ENCODE data around the gene OOSP4A.
"Not testable (repeated sequence)": the region's sequence is repeated elsewhere in the genome, so short reads cannot be mapped to it uniquely, and the experiment has no call there.

OOSP4A gene

GRCh38 chr11:59968395-59968783, 4.6 kb downstream of the OOSP4A start:
- H3K4me1 ChIP-seq (ENCODE audit: control insufficient read depth, insufficient read depth, low read length), result no peaks in the 10 kb centered on the region
- H3K9me3 ChIP-seq (ENCODE audit: control insufficient read depth, low read length), result no peaks in the 10 kb centered on the region
- H3K27me3 ChIP-seq (ENCODE audit: control insufficient read depth, insufficient read depth, low read length, poor library complexity, severe bottlenecking), result no peaks in the 10 kb centered on the region
- H3K4me3 ChIP-seq (ENCODE audit: insufficient read depth, low read depth, low read length), result no peak overlapping the region
- no peaks in the 10 kb centered on the region for H3K36me3 ChIP-seq (ENCODE audit: control insufficient read depth, insufficient read depth, low read length)
- no peak overlapping the region for H3K27ac ChIP-seq (ENCODE audit: insufficient read depth, low read depth, low read length, poor library complexity, severe bottlenecking)
- WGBS, 2 experiments, result 96 to 100% methylated on average over 1 of the region's 1 CpG

DNA sequence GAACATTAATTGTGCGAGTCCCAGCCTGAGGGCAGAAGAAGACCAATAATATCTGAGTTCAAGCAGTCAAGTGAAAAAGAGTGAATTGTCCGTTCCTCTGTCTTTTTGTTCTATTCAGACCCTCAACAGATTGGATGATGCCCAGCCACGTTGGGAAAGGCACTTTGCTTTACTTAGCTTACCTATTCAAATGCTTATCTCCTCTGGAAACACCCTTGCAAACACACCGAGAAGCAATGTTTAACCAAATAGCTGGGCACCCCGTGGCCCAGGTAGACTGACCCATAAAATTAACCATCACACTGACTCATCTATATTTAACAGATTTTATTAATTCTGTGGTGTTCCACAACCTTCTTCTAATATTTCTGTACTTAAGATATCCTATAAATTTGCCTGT, 9.3 kb downstream of the OOSP4A start:
- 62 to 66% methylated on average over 5 of the region's 5 CpGs for WGBS, 2 experiments
- H3K4me1 ChIP-seq (ENCODE audit: control insufficient read depth, insufficient read depth, low read length), result no peaks in the 10 kb centered on the region
- no peaks in the 10 kb centered on the region for H3K36me3 ChIP-seq (ENCODE audit: control insufficient read depth, insufficient read depth, low read length)
- no peaks in the 10 kb centered on the region for H3K27me3 ChIP-seq (ENCODE audit: control insufficient read depth, insufficient read depth, low read length, poor library complexity, severe bottlenecking)
- no peak overlapping the region for H3K27ac ChIP-seq (ENCODE audit: insufficient read depth, low read depth, low read length, poor library complexity, severe bottlenecking)
- no peak overlapping the region for H3K4me3 ChIP-seq (ENCODE audit: insufficient read depth, low read depth, low read length)
- no peaks in the 10 kb centered on the region for H3K9me3 ChIP-seq (ENCODE audit: control insufficient read depth, low read length)

DNA sequence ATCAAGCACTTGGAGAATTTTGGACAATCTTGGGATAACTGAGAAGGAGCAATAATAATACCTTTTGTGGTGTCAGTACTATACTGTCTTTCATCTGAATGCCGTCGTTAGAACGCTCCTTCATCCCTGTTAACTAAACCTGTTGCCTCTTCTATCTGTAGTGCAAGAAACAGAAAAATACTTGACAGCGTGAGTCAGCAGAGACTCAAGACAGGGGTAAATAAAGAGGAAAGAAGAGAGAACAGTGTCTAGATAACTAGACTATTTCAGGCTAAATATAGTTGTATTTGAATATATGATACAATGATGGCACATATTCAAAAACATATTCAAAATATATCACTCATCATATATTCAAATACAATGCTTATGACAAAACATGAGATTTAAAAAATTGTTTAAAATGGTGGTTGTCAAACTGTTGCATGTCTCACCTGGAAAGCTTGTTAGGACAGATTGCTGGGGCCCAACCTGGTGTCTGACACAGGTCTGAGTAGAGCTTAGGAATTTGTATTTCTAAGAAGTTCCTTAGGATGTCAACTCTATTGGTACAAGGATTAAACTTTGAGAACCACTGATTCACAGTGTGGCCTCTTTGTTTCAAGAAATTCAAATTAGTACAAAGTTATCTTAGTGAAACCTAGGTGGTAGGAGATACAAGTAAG, 17.4 kb downstream of the OOSP4A start:
- H3K36me3 ChIP-seq (ENCODE audit: control insufficient read depth, insufficient read depth, low read length), result no peaks in the 10 kb centered on the region
- no peak overlapping the region for H3K4me3 ChIP-seq (ENCODE audit: insufficient read depth, low read depth, low read length)
- 90 to 98% methylated on average over 4 of the region's 4 CpGs for WGBS, 2 experiments
- no peaks in the 10 kb centered on the region for H3K9me3 ChIP-seq (ENCODE audit: control insufficient read depth, low read length)
- no peaks in the 10 kb centered on the region for H3K4me1 ChIP-seq (ENCODE audit: control insufficient read depth, insufficient read depth, low read length)
- H3K27me3 ChIP-seq (ENCODE audit: control insufficient read depth, insufficient read depth, low read length, poor library complexity, severe bottlenecking), result no peaks in the 10 kb centered on the region
- H3K27ac ChIP-seq (ENCODE audit: insufficient read depth, low read depth, low read length, poor library complexity, severe bottlenecking), result no peak overlapping the region

DNA sequence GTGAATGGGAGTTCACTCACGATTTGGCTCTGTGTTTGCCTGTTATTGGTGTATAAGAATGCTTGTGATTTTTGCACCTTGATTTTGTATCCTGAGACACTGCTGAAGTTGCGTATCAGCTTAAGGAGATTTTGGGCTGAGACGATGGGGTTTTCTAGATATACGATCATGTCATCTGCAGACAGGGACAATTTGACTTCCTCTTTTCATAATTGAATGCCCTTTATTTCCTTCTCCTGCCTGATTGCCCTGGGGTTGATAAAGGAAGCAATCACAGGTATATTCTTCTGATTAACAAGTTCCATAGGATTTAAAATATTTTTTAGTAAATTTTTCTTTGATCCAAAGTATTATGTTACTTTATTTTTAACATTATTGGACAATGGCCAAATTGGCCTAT, 18.2 kb downstream of the OOSP4A start:
- H3K9me3 ChIP-seq (ENCODE audit: control insufficient read depth, low read length); H3K4me3 ChIP-seq (ENCODE audit: insufficient read depth, low read depth, low read length); H3K27me3 ChIP-seq (ENCODE audit: control insufficient read depth, insufficient read depth, low read length, poor library complexity, severe bottlenecking); H3K36me3 ChIP-seq (ENCODE audit: control insufficient read depth, insufficient read depth, low read length); H3K4me1 ChIP-seq (ENCODE audit: control insufficient read depth, insufficient read depth, low read length); H3K27ac ChIP-seq (ENCODE audit: insufficient read depth, low read depth, low read length, poor library complexity, severe bottlenecking): not testable (repeated sequence)
- 86 to 91% methylated on average over 4 of the region's 4 CpGs for WGBS, 2 experiments

- H3K9me3 ChIP-seq (ENCODE audit: control insufficient read depth, low read length), result no peaks in the 10 kb centered on the region
- 91 to 100% methylated on average over 1 of the region's 1 CpG for WGBS, 2 experiments
These were observed 19.4 kb downstream of the OOSP4A start for GRCh38 chr11:59983212-59983611.

GRCh38 chr11:59984368-59984767, 20.5 kb downstream of the OOSP4A start:
- Histone ChIP-seq H3K36me3 (ENCODE audit: control insufficient read depth, insufficient read depth, low read length) (no peaks in the 10 kb centered on the region), H3K27me3 (ENCODE audit: control insufficient read depth, insufficient read depth, low read length, poor library complexity, severe bottlenecking) (no peaks in the 10 kb centered on the region), H3K27ac (ENCODE audit: insufficient read depth, low read depth, low read length, poor library complexity, severe bottlenecking) (no peak overlapping the region), H3K4me3 (ENCODE audit: insufficient read depth, low read depth, low read length) (no peak overlapping the region), H3K4me1 (ENCODE audit: control insufficient read depth, insufficient read depth, low read length) (no peaks in the 10 kb centered on the region), H3K9me3 (ENCODE audit: control insufficient read depth, low read length) (no peaks in the 10 kb centered on the region)
- 93 to 97% methylated on average over 3 of the region's 3 CpGs for WGBS, 2 experiments

More at GRCh38 chr11:59983212-59983611, 19.4 kb downstream of the OOSP4A start:
- H3K36me3 ChIP-seq (ENCODE audit: control insufficient read depth, insufficient read depth, low read length), result no peaks in the 10 kb centered on the region
- H3K27ac ChIP-seq (ENCODE audit: insufficient read depth, low read depth, low read length, poor library complexity, severe bottlenecking), result no peak overlapping the region
- H3K4me1 ChIP-seq (ENCODE audit: control insufficient read depth, insufficient read depth, low read length), result no peaks in the 10 kb centered on the region
- H3K27me3 ChIP-seq (ENCODE audit: control insufficient read depth, insufficient read depth, low read length, poor library complexity, severe bottlenecking), result no peaks in the 10 kb centered on the region
- no peak overlapping the region for H3K4me3 ChIP-seq (ENCODE audit: insufficient read depth, low read depth, low read length)

GRCh38 chr11:59990421-59990820, 26.6 kb downstream of the OOSP4A start:
- Histone ChIP-seq H3K4me3 (ENCODE audit: insufficient read depth, low read depth, low read length) (no peak overlapping the region), H3K9me3 (ENCODE audit: control insufficient read depth, low read length) (no peaks in the 10 kb centered on the region), H3K4me1 (ENCODE audit: control insufficient read depth, insufficient read depth, low read length) (no peaks in the 10 kb centered on the region), H3K36me3 (ENCODE audit: control insufficient read depth, insufficient read depth, low read length) (no peaks in the 10 kb centered on the region), H3K27ac (ENCODE audit: insufficient read depth, low read depth, low read length, poor library complexity, severe bottlenecking) (no peak overlapping the region), H3K27me3 (ENCODE audit: control insufficient read depth, insufficient read depth, low read length, poor library complexity, severe bottlenecking) (no peaks in the 10 kb centered on the region)
- 71 to 76% methylated on average over 1 of the region's 1 CpG for WGBS, 2 experiments

DNA sequence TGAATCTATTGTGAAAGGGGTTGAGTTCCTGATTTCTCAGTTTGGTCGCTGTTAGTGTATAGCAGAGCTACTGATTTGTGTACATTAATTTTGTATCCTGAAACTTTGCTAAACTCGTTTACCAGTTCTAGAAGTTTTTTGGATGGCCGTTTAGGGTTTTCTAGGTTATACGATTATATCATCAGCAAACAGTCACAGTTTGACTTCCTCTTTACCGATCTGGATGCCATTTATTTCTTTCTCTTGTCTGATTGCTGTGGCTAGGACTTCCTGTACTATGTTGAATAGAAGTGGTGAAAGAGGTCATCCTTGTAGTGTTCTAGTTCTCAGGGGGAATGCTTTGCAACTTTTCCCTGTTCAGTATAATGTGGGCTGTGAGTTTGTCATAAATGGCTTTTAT, 28.6 kb downstream of the OOSP4A start:
- 95 to 96% methylated on average over 5 of the region's 5 CpGs for WGBS, 2 experiments
- H3K36me3 ChIP-seq (ENCODE audit: control insufficient read depth, insufficient read depth, low read length), result no peaks in the 10 kb centered on the region
- H3K4me1 ChIP-seq (ENCODE audit: control insufficient read depth, insufficient read depth, low read length), result no peaks in the 10 kb centered on the region

DNA sequence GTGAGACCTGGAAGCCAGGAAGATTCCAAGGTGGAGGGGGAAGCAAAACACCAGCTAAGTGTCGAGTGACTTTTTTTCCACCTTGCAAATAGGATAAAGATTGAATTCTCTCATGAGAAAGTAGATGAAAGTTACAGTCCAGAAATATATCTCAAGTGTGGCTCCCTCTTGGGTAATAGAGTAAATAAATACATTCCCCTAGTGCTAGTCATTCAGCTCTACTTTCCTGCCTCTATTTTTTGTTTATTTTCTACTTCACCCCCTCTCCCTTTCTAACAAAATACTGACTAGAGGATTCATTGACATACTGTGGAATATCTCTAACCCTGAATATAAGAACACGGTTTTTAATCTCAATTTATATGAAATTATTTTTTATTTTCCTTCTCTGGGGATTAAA, 34.0 kb downstream of the OOSP4A start:
- Histone ChIP-seq H3K36me3 (ENCODE audit: control insufficient read depth, insufficient read depth, low read length) (no peaks in the 10 kb centered on the region), H3K9me3 (ENCODE audit: control insufficient read depth, low read length) (no peaks in the 10 kb centered on the region), H3K27ac (ENCODE audit: insufficient read depth, low read depth, low read length, poor library complexity, severe bottlenecking) (no peak overlapping the region), H3K27me3 (ENCODE audit: control insufficient read depth, insufficient read depth, low read length, poor library complexity, severe bottlenecking) (no peaks in the 10 kb centered on the region), H3K4me3 (ENCODE audit: insufficient read depth, low read depth, low read length) (no peak overlapping the region), H3K4me1 (ENCODE audit: control insufficient read depth, insufficient read depth, low read length) (no peaks in the 10 kb centered on the region)
- WGBS, 2 experiments, result 89 to 92% methylated on average over 1 of the region's 2 CpGs

More for the DNA sequence above, 28.6 kb downstream of the OOSP4A start:
- Histone ChIP-seq H3K4me3 (ENCODE audit: insufficient read depth, low read depth, low read length) (no peak overlapping the region), H3K9me3 (ENCODE audit: control insufficient read depth, low read length) (no peaks in the 10 kb centered on the region), H3K27me3 (ENCODE audit: control insufficient read depth, insufficient read depth, low read length, poor library complexity, severe bottlenecking) (no peaks in the 10 kb centered on the region), H3K27ac (ENCODE audit: insufficient read depth, low read depth, low read length, poor library complexity, severe bottlenecking) (no peak overlapping the region)

DNA sequence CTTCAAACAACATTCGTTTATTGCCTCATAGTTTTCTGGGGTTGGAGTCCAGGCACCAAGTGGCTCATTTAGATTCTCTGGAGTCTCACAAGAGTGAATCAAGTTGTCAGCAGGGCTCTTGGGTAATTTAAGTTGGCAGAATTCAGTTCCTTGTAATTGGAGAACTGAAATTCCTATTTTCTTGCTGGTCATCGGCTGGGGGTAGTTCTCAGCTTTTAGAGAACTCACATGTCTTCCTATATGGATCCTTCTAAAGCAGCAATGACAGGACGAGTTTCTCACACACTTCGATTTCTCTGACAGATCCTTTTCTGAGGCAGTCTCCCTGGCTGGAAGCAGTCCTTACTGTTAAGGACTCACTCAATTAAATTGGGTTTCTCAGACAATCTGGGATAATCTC, 35.9 kb downstream of the OOSP4A start:
- Histone ChIP-seq H3K27me3 (ENCODE audit: control insufficient read depth, insufficient read depth, low read length, poor library complexity, severe bottlenecking) (no peaks in the 10 kb centered on the region), H3K27ac (ENCODE audit: insufficient read depth, low read depth, low read length, poor library complexity, severe bottlenecking) (peak overlapping the region; percentile 6), H3K9me3 (ENCODE audit: control insufficient read depth, low read length) (no peaks in the 10 kb centered on the region), H3K4me1 (ENCODE audit: control insufficient read depth, insufficient read depth, low read length) (no peaks in the 10 kb centered on the region), H3K36me3 (ENCODE audit: control insufficient read depth, insufficient read depth, low read length) (no peaks in the 10 kb centered on the region), H3K4me3 (ENCODE audit: insufficient read depth, low read depth, low read length) (no peak overlapping the region)
- 83 to 84% methylated on average over 4 of the region's 4 CpGs for WGBS, 2 experiments

DNA sequence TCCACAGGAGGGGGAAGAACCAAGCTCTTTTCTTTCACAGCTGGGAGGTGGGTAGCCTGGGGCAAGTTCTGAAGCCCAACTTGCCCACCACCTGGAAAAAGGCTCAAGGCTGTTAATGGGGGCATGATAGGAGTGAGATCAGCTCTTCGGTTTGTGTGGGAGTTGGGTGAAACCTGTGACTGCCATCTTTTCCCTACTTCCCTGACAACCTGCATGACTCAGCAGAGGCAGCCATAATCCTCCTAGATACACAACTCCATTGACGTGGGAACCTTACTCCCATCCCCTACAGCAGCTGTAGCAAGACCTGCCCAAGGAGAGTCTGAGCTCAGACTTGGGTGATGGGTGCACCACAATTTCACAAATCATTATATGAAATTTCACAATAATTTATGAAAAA, 39.9 kb downstream of the OOSP4A start:
- Histone ChIP-seq H3K4me1 (ENCODE audit: control insufficient read depth, insufficient read depth, low read length) (no peaks in the 10 kb centered on the region), H3K4me3 (ENCODE audit: insufficient read depth, low read depth, low read length) (no peak overlapping the region), H3K27me3 (ENCODE audit: control insufficient read depth, insufficient read depth, low read length, poor library complexity, severe bottlenecking) (no peaks in the 10 kb centered on the region), H3K9me3 (ENCODE audit: control insufficient read depth, low read length) (no peaks in the 10 kb centered on the region), H3K36me3 (ENCODE audit: control insufficient read depth, insufficient read depth, low read length) (no peaks in the 10 kb centered on the region), H3K27ac (ENCODE audit: insufficient read depth, low read depth, low read length, poor library complexity, severe bottlenecking) (no peak overlapping the region)
- 69 to 95% methylated on average over 2 of the region's 2 CpGs for WGBS, 2 experiments
